Activated CD8-positive, alpha-beta memory T cell treated with anti-CD3 and anti-CD28 coated beads for 24 hours (primary cell): ENCODE data around the gene TENM4.

Experiments
- DNase-seq: peaks from one replicate; pipeline ENCODE4 v3.0.0-alpha.2; 2020

Gene TENM4

GRCh38 chr11:79340535-79340934, 100.3 kb downstream of the TENM4 start:
- no peak for DNase-seq

- no peak for DNase-seq
Measured at GRCh38 chr11:79336797-79337517, 103.9 kb downstream of the TENM4 start.

- DNase-seq = no peak
Measured at GRCh38 chr11:79335681-79336080, 105.1 kb downstream of the TENM4 start.

- DNase-seq = no peak
Measured at GRCh38 chr11:79333355-79333754, 107.5 kb downstream of the TENM4 start.

- no peak for DNase-seq
Measured at GRCh38 chr11:79332017-79332416, 108.8 kb downstream of the TENM4 start.

GRCh38 chr11:79331203-79331901, 109.5 kb downstream of the TENM4 start:
- no peak for DNase-seq

- no peak for DNase-seq
Measured at GRCh38 chr11:79330651-79331050, 110.2 kb downstream of the TENM4 start.

- no peak for DNase-seq
Measured at GRCh38 chr11:79329561-79329960, 111.3 kb downstream of the TENM4 start.

GRCh38 chr11:79328402-79328801, 112.4 kb downstream of the TENM4 start:
- DNase-seq = no peak

- no peak for DNase-seq
Measured at GRCh38 chr11:79325851-79326250, 115.0 kb downstream of the TENM4 start.

GRCh38 chr11:79321263-79321662, 119.6 kb downstream of the TENM4 start:
- DNase-seq = no peak

- no peak for DNase-seq
Measured at GRCh38 chr11:79314906-79315689, 125.7 kb downstream of the TENM4 start.

- DNase-seq = no peak
Measured at GRCh38 chr11:79313530-79313913, 127.3 kb downstream of the TENM4 start.

- no peak for DNase-seq
Measured at GRCh38 chr11:79312617-79313529, 128.0 kb downstream of the TENM4 start.

GRCh38 chr11:79311461-79311860, 129.4 kb downstream of the TENM4 start:
- no peak for DNase-seq

- no peak for DNase-seq
Measured at GRCh38 chr11:79309407-79309806, 131.4 kb downstream of the TENM4 start.

- no peak for DNase-seq
Measured at GRCh38 chr11:79308429-79308828, 132.4 kb downstream of the TENM4 start.

GRCh38 chr11:79304599-79305212, 136.1 kb downstream of the TENM4 start:
- DNase-seq = no peak

- no peak for DNase-seq
Measured at GRCh38 chr11:79296141-79296540, 144.7 kb downstream of the TENM4 start.

GRCh38 chr11:79294845-79295731, 145.7 kb downstream of the TENM4 start:
- no peak for DNase-seq

GRCh38 chr11:79291948-79292347, 148.9 kb downstream of the TENM4 start:
- no peak for DNase-seq
